ENCODE measurements around the gene MMS22L. TPM values are rescaled to one million over a fixed set of nuclear protein-coding genes. Genes with fewer than 3 reads are reported as not detected.

Gene MMS22L
- total RNA-seq, 3 donors from 2014 or later (not counting 1 experiment from before 2014, with no cell fraction given) = 9.1 to 14.3 (median 11.7) TPM

DNA sequence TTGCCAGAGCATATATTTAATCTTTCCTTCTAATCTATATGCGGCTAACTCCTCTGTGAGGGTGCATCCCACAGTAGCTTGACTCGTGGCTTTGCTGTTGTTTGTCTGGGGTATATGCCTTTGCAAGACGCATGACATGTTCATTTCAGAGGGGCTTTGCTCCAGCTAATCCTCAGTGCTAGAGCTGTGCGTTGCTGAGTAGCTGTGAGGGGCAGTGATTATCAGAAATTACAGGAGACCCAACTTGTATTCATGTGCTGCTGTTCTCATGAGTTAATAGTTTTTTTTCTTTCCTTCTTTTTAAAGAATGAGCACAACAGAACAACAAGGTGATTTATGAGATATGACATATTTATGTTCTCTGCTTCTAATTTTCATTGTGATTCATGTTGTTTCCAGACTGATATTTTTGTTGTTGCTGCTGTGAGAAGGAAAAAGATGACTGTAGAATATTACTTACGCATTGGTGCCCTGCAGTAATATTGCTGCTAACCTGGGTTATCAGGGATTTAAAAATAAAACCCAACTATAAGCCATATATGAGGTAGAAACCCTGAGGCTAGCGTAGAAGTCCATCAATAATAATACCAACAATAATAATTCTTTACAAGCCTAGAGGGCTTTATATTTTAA lies 190.2 kb downstream of the MMS22L start:
- 82% methylated on average over 5 of the region's 6 CpGs for WGBS (ENCODE audit: insufficient coverage)
- DNase-seq (no peak), ATAC-seq (no peak)
- H3K36me3 Mint-ChIP-seq = no peaks in the 10 kb centered on the region
- no peak overlapping the region for H3K27ac Mint-ChIP-seq
- H3K4me3 ChIP-seq (ENCODE audit: low read length) = no peak overlapping the region
- no peaks in the 10 kb centered on the region for H3K4me1 Mint-ChIP-seq
- no peaks in the 10 kb centered on the region for H3K4me1 ChIP-seq (ENCODE audit: control insufficient read depth, insufficient read depth, low read length)
- H3K4me3 Mint-ChIP-seq = no peak overlapping the region
- no peaks in the 10 kb centered on the region for H3K9me3 Mint-ChIP-seq
- intact Hi-C loops (cut with micrococcal nuclease) = no loop called here
- no peaks in the 10 kb centered on the region for H3K9me3 ChIP-seq (ENCODE audit: control insufficient read depth, insufficient read depth, low read length)
- H3K36me3 ChIP-seq (ENCODE audit: control insufficient read depth, insufficient read depth, low read length) = no peaks in the 10 kb centered on the region
- TF ChIP-seq, protein P1, sequence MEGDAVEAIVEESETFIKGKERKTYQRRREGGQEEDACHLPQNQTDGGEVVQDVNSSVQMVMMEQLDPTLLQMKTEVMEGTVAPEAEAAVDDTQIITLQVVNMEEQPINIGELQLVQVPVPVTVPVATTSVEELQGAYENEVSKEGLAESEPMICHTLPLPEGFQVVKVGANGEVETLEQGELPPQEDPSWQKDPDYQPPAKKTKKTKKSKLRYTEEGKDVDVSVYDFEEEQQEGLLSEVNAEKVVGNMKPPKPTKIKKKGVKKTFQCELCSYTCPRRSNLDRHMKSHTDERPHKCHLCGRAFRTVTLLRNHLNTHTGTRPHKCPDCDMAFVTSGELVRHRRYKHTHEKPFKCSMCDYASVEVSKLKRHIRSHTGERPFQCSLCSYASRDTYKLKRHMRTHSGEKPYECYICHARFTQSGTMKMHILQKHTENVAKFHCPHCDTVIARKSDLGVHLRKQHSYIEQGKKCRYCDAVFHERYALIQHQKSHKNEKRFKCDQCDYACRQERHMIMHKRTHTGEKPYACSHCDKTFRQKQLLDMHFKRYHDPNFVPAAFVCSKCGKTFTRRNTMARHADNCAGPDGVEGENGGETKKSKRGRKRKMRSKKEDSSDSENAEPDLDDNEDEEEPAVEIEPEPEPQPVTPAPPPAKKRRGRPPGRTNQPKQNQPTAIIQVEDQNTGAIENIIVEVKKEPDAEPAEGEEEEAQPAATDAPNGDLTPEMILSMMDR (IDR thresholded peaks at IDR 0.05) = no peak
- no peaks in the 10 kb centered on the region for H3K27me3 ChIP-seq (ENCODE audit: control insufficient read depth, insufficient read depth, low read length)
- peaks cover 0 to 6% of the 10 kb centered on the region in 2 donors for H3K27me3 Mint-ChIP-seq (ENCODE audit: low read depth in 2 of 2)
- H3K27ac ChIP-seq (ENCODE audit: low read length) = no peak overlapping the region

Data from natural killer cell (primary cell).